ENCODE results near the gene C6orf52.
"Not testable (repeated sequence)": the region's sequence is repeated elsewhere in the genome, so short reads cannot be mapped to it uniquely, and the experiment has no call there.

C6orf52 gene

GRCh38 chr6:10695086-10695657 lies 756 bp upstream of the C6orf52 start:
- no peak for DNase-seq (ENCODE audit: low read depth)

DNA sequence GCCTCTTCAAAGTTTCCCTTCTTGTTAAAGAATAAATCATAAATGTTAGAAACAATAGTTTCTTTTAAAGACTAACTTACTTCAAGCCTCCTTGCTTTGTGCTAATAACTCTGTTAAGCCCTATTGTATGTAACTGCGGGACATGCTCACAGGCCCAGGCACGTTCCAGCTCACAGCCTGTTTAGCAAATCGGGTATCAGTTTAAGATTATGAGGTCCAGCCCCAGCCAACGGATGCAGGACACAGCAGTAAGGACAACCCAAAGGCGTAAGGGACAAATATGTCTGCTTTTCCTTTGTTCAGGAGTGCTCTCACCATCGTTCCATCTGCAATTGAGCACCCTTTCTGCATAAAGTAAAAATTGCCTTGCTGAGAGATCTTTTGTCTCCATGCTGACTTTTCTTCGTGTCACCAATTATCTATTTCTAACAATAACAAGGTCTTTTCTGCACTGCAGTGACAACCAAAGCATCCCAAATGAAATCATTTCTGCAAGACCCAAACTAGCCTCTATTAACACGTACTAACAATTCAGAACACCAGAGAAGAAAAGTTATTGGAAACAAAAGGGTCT lies 1.4 kb downstream of the C6orf52 start:
- DNase-seq (ENCODE audit: low read depth): no peak

GRCh38 chr6:10690651-10691445 lies 3.6 kb downstream of the C6orf52 start:
- DNase-seq (ENCODE audit: low read depth): no peak

DNA sequence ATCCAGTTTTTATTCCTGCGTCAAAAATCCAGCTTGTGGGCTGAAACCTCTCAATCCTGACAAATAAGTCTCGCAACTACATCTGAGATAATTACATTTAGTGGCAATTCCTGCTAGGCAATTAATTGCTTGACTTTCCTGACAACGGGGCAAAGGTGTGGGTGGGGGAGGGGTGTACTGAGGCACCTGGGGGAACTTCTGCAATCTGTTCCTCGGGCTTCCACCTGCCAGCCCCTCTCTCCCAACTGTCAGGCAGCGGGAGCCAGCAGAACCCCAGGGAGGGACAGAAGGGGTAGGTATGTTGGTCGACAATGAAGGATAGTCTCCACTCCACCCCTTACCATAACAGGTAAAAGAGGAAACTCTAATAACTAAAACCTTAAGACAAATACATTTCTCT lies 6.8 kb downstream of the C6orf52 start:
- no peak for DNase-seq (ENCODE audit: low read depth)

DNA sequence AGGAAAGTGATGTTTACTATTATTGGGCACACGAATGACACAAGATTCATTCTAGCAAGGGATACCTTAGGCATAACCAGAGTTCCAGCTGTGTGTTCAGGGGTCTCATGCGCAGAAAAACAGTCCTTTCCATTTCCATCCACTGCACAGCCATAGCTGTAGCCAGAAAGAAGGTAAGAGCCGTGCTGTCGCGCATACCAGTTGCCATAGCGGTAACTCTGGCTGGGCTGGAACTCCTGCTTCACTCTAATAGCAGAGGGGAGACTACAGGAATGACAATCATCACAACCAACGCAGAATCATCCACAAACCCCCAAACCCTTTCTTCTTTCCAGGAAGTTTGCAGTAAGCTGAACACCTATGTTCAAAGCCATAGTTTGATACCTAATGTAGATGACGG lies 7.5 kb downstream of the C6orf52 start:
- DNase-seq (ENCODE audit: low read depth): no peak

- DNase-seq (ENCODE audit: low read depth): no peak
Measured at GRCh38 chr6:10685092-10685915, 9.1 kb downstream of the C6orf52 start.

DNA sequence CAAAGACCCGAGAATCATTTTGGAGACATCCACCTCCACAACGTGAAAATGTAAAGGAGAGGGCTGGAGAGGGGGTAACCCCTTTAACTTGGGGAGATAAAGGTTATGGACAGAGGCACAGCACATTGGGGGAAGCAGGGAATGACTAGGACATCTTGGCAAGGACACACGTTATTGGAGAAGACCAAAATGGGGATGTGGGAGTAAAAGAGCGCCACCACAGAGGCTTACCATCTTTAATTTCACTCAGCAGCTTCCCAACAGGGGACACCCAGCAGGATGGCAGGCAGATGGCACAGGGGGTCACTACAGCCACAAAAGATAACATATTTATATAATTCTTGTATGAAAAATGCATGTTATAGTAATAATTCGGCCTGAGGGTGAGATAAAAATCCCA lies 9.8 kb downstream of the C6orf52 start:
- no peak for DNase-seq (ENCODE audit: low read depth)

GRCh38 chr6:10682355-10682988 lies 11.9 kb downstream of the C6orf52 start:
- no peak for DNase-seq (ENCODE audit: low read depth)

DNA sequence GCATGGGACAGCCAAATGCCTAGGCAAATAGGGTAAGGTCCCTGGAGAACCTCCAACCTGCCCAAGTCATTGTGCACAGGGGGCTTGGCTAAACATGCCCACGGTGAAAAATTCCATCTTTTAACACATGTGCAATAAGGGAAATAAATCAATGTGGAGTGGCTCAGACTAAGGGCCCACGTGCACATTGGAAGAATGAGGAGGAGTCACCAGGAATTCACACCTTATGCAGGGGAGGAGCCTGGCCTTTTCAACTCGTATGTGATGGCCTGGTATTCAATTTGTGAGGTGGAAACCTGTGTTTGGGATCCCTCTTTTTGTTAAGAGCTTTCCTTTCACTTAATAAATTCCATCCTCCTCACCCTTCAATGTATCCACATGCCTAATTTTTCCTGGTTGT lies 12.6 kb downstream of the C6orf52 start:
- no peak for DNase-seq (ENCODE audit: low read depth)

DNA sequence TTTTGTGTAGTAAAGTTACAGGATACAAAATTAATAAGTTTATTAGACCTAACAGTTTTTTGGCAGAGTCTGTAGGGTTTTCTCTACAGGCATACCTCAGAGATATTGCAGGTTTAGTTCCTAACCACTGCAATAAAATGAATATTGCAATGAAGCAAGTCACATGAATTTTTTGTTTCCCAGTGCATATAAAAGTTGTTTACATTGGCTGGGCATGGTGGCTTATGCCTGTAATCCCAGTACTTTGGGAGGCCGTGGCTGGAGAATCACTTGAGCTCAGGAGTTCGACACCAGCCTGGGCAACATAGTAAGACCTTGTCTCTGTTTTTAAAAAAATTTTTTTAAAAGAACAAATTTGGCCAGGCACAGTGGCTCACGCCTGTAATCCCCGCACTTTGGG lies 16.0 kb downstream of the C6orf52 start:
- no peak for DNase-seq (ENCODE audit: low read depth)

- DNase-seq (ENCODE audit: low read depth): no peak
Measured at GRCh38 chr6:10676403-10676802, 18.0 kb downstream of the C6orf52 start.

DNA sequence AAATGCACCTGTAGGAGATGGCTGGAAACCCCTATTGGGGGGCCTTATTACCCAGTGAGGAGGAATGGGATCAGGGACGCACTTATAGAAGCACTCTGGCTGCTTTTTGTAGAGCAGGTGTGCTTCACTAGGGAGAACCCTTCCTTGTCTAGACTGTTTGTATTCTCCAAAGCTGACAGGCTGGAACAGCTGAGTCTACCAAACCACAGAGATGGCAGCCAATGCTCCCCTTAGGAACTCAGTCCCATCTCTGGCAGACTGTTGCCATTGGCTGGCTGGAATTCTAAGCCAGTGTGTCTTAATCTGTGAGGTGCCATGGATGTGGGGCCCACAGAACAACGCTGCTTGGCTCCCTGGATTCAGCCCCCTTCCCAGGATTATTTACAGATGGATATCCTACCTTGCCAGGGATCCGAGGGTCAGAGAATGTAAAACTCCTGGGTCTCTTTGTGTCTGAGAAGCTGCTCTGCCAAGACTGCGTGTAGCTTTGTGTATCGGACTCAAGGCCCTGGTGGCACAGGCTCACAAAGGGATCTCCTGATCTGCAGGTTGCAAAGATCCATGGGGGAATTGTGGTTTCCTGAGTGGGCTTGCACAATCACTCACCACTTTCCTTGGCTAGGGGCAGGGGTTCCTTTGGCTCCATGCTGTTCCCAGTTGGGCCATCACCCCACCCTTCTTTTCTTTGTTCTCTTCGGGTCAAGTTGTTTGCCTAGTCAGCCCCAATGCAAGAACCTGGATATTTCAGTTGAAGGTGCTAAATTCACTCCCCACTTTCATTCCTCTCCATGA lies 26.1 kb downstream of the C6orf52 start:
- DNase-seq (ENCODE audit: low read depth): no peak

DNA sequence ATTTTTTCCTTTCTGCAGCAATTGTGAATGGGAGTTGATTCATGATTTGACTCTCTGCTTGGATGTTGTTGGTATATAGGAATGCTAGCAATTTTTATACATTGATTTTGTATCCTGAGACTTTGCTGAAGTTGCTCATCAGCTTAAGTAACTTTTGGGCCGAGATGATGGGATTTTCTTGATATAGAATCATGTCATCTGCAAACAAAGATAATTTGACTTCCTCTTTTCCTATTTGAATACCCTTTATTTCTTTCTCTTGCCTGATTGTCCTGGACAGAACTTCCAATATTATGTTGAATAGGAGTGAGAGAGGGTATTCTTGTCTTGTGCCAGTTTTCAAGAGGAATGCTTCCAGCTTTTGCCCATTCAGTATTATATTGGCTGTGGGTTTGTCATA lies 28.8 kb downstream of the C6orf52 start:
- not testable (repeated sequence) for DNase-seq (ENCODE audit: low read depth)

DNA sequence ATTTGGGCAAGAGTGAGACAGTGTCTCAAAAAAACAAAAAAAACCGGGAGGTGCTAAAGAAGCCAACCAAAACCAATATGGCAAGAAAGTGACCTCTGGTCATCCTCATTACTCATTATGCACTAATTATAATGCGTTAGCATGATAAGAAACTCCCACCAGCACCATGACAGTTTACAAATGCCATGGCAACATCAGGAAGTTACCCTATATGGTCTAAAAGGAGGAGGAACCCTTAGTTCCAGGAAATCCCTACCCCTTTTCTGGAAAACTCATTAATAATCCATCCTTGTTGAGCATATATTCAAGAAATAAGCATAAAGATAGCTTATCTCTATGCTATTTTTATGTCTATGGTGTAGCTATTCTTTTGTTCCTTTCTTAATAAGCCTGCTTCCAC lies 31.7 kb downstream of the C6orf52 start:
- DNase-seq (ENCODE audit: low read depth): no peak

DNA sequence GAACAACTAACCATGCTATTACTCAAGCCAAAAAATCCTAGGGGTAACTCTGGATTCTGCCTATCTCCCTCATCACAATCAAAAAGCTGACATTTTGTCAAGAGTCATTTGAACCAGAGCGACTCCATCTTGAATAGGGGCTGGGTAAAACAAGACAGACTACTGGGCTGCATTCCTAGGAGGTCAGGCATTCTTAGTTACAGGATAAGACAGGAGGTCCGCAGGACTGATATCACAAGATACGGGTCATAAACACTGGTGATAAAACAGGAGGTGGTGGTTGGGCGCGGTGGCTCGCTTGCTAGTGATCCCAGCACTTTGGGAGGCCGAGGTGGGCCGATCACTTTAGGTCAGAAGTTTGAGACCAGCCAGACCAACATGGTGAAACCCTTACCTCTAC lies 32.2 kb downstream of the C6orf52 start:
- no peak for DNase-seq (ENCODE audit: low read depth)

- not testable (repeated sequence) for DNase-seq (ENCODE audit: low read depth)
Measured at GRCh38 chr6:10660431-10661191, 33.8 kb downstream of the C6orf52 start.

DNA sequence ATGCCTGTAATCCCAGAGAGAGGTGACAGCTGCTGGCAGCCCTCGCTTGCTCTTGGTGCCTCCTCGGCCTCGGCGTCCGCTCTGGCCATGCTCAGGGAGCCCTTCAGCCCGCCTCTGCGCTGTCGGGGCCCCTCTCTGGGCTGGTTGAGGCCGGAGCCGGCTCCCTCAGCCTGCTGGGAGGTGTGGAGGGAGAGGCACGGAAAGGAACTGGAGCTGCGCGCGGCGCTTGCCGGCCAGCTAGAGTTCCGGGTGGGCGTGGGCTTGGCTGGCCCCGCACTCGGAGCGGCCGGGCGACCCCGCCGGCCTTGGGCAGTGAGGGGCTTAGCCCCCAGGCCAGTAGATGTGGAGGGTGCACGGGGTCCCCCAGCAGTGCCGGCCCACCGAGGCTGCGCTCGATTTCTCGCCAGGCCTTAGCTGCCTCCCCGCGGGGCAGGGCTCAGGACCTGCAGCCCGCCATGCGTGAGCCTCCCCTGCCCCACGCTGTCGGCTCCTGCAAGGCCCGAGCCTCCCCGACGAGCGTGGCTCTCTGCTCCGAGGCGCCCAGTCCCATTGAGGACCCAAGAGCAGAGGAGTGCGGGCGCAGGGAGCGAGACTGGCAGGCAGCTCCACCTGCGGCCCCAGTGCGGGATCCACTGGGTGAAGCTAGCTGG lies 34.6 kb downstream of the C6orf52 start:
- no peak for DNase-seq (ENCODE audit: low read depth)

- DNase-seq (ENCODE audit: low read depth): no peak
Measured at GRCh38 chr6:10658910-10659698, 35.3 kb downstream of the C6orf52 start.

DNA sequence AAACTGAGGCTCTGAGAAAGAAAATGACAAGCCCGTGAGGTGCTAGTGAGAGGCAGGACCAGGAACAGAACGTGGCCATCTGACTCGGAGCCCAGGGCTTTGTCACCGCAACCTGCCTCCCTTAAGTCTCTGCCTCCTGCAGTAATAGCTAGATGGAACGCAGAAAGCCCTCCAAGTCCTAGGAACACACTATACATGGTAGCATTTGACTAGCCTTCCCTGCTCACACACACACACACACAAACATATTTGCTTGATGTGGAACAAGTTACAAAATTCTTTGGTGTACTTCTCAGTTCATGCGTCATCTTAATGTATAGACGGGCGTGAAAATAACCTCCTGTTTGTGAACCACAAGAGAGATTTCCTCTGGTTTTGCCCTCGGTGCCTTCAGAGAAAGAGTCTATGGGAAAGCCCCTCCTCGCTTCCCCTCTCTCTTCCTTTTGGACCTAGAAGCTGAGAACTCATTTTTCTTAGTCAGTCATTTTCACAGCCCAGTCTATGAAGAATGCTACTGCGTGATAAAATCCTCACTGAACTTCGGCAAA lies 38.8 kb downstream of the C6orf52 start:
- no peak for DNase-seq (ENCODE audit: low read depth)
